Right lobe of liver (tissue), 6 donors: ENCODE data around the gene DSC2. TPM values are rescaled to one million over a fixed set of nuclear protein-coding genes. Genes with fewer than 3 reads are reported as not detected.
"Not testable (repeated sequence)": the region's sequence is repeated elsewhere in the genome, so short reads cannot be mapped to it uniquely, and the experiment has no call there.

ENCODE experiments used
- ATAC-seq, 4 donors: fragments of 200-7000 bp; cut with Tn5 transposase; one replicate each; pipeline ENCODE4 v1.9.1; 2020; ENCODE audit warnings: mild to moderate bottlenecking in 4 of 4, moderate library complexity in 4 of 4
- DNase-seq, 3 donors: peaks; one replicate each; pipeline ENCODE4 v3.0.0-alpha.2; 2020
- H3K27ac ChIP-seq, 3 donors: fragments of 200-600 bp; one replicate each; pipeline ENCODE4 v1.8.0; 2022
- H3K27me3 ChIP-seq, 2 donors: fragments of 200-600 bp; one replicate each; pipeline ENCODE4 v1.8.0; 2022
- H3K36me3 ChIP-seq, 4 donors: fragments of 200-600 bp; sonication (generic) in 1 of 4; one replicate each; pipeline versions ENCODE4 v1.5.1 to v1.8.0; 2017 to 2022; ENCODE audit warnings: control low read depth in 1 of 4
- H3K4me1 ChIP-seq, 4 donors: fragments of 200-600 bp; sonication (generic) in 1 of 4; one replicate each; pipeline versions ENCODE4 v1.5.1 to v1.8.0; 2017 to 2022; ENCODE audit warnings: control low read depth in 1 of 4
- H3K4me3 ChIP-seq, 3 donors: fragments of 200-600 bp; one replicate each; pipeline ENCODE4 v1.8.0; 2022
- H3K9me3 ChIP-seq, 4 donors: fragments of 200-600 bp; sonication (generic) in 1 of 4; one replicate each; pipeline versions ENCODE4 v1.5.1 to v1.8.0; 2017 to 2022; ENCODE audit warnings: control low read depth in 1 of 4
- CTCF ChIP-seq, 4 donors: fragments of 200-600 bp in 3 of 4; fragments of 450-650 bp in 1 of 4; IDR thresholded peaks; one replicate each; pipeline versions ENCODE4 v1.5.1 to v1.8.0; 2016 to 2022; ENCODE audit warnings: antibody characterized with exemption in 4 of 4, mild to moderate bottlenecking in 2 of 4
- POLR2A ChIP-seq: fragments of 450-650 bp; IDR thresholded peaks from one replicate; pipeline ENCODE4 v1.6.1; 2017; ENCODE audit warnings: antibody characterized with exemption, mild to moderate bottlenecking
- WGBS: methylation state at CpG from one replicate; pipeline ENCODE4 v1.1.6; 2018; ENCODE audit warnings: low coverage, low lambda C conversion rate; ENCODE audit not compliant: insufficient coverage; ENCODE audit errors: missing lambda C conversion rate; 5-methylcytosine and 5-hydroxymethylcytosine counted together
- intact Hi-C, 2 donors: fragments of 100-400 bp; cut with DNase I; formaldehyde crosslinking; loops; one replicate each; pipeline versions ENCODE4 v1.11.2 to v1.14.1; 2022
- total RNA-seq, 6 experiments: library from RNA; depleted of rRNA in 2 of 6; stranded (reverse); fragments of >200 nt in 2 of 6; fragmentation: NEBNext Ultra II Directional in 3 of 6; extraction: Animal tissue kit (Norgen Biotek cat#: 25700) in 3 of 6; gene quantifications; one replicate each; pipeline versions ENCODE4 v1.1.0 to v1.2.4, GENCODE V29; 2016 to 2023
- donor health status: DM: no; HTN: yes; CAD: no.
- donor health status: DM: no; HTN: no; CAD: no.
- donor health status: DM: no; HTN: no; CAD: no.
- donor health status: DM: no; HTN: yes; CAD: no.
- donor health status: DM: no; HTN: yes; CAD: no.

Gene DSC2
- total RNA-seq, 6 experiments from 2014 or later = 4.4 to 9.7 (median 6.6) TPM

DNA sequence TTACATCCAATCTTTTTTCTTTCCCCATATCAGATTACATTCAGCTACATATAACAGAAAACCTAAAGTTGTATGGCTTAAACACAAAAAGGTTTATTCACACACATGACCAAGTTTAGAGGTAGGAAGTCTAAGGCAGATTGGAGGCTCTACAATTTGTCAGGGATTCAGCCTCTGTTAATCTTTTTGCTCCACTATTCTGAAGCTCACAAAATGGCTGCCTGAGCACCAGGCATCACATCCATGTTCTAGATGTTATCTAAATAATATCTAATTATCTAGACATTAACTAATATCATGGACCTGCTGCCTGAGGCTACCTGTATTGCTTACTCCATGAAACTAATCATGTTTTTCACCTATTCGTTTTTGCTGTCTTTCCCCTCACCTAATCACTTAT, 23.7 kb upstream of the DSC2 start:
- Histone ChIP-seq H3K4me1 (no peaks in the 10 kb centered on the region), H3K27ac (no peak overlapping the region), H3K4me3 (no peak overlapping the region), H3K9me3 (no peaks in the 10 kb centered on the region), H3K27me3 (no peaks in the 10 kb centered on the region), H3K36me3 (no peaks in the 10 kb centered on the region)
- DNase-seq = no peak
- no peak for ATAC-seq
- 67% methylated on average over 1 of the region's 1 CpG for WGBS
- intact Hi-C loops = no loop called here
- TF ChIP-seq POLR2A (no peak), CTCF (IDR thresholded peaks at IDR 0.05) (no peak)

GRCh38 chr18:31123125-31123524, 20.9 kb upstream of the DSC2 start:
- intact Hi-C loops = not testable (repeated sequence)

DNA sequence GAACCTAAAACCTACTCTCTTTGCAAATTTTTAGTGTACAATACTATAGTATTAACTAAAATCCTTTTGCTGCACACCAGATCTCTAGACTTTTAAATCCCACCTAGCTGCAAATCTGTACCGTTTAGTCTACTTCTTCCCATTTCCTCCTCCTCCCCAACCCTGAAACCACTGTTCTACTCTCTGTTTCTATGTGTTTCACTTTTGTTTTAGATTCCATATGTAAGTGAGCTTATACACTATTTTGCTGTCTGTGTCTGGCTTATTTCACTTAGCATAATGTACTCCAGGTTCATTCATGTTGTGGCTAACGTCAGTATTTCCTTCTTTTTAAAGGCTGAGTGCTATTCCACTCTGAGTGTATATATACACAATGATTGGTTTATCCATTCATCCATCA, 18.4 kb upstream of the DSC2 start:
- 54% methylated on average over 2 of the region's 2 CpGs for WGBS
- DNase-seq = no peak
- no peaks in the 10 kb centered on the region for H3K9me3 ChIP-seq
- H3K36me3 ChIP-seq = no peaks in the 10 kb centered on the region
- no peak for TF ChIP-seq POLR2A
- no peak for TF ChIP-seq CTCF (IDR thresholded peaks at IDR 0.05)
- H3K4me3 ChIP-seq = no peak overlapping the region
- no peaks in the 10 kb centered on the region for H3K4me1 ChIP-seq
- no peak overlapping the region for H3K27ac ChIP-seq
- H3K27me3 ChIP-seq = no peaks in the 10 kb centered on the region
- intact Hi-C loops = no loop called here
- no peak for ATAC-seq

More at GRCh38 chr18:31123125-31123524, 20.9 kb upstream of the DSC2 start:
- not testable (repeated sequence) for H3K36me3 ChIP-seq, H3K9me3 ChIP-seq, H3K27ac ChIP-seq, H3K4me3 ChIP-seq, DNase-seq, H3K4me1 ChIP-seq, ATAC-seq, H3K27me3 ChIP-seq
- 88% methylated on average over 2 of the region's 2 CpGs for WGBS

DNA sequence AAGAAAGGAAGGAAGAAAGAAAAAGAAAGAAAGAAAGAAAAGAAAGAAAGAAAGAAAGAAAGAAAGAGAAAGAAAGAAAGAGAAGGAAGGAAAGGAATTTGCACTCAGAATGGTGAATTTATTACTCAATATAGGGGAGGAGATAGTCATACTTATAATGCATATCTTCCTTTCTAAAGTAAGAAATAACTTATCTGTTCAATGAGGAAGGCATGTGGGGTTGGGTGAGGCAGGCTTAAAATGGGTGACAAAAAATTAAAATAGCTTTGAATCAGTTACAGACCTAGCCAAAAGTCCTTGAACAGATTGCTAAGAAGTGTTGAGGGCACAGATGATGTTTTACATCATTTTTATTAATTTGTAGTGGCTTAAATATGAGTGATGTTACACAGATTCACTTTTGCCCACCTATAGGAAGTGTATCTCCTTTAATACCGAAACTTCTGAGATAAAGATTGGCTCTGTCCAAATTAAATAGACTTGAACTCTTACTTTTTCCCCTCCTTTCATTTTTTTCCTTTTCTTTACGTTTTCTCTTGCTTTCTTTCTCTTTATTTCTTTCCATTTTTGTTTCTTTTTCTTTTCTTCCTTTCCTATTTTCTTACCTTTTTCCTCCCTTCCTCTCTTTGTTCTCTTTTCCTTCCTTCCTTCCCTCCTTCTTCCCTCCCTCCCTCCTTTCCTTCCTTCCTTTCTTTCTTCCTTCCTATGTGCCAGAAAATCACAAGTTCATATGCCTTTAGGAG, 14.8 kb upstream of the DSC2 start:
- ATAC-seq (no peak), DNase-seq (no peak)
- H3K4me3 ChIP-seq = no peak overlapping the region
- H3K27ac ChIP-seq = no peak overlapping the region
- intact Hi-C loops = no loop called here
- no peaks in the 10 kb centered on the region for H3K9me3 ChIP-seq
- H3K4me1 ChIP-seq = no peaks in the 10 kb centered on the region
- no peaks in the 10 kb centered on the region for H3K27me3 ChIP-seq
- 31% methylated on average over 2 of the region's 2 CpGs for WGBS
- no peaks in the 10 kb centered on the region for H3K36me3 ChIP-seq
- TF ChIP-seq CTCF (IDR thresholded peaks at IDR 0.05) (no peak), POLR2A (no peak)

- WGBS = 86% methylated on average over 2 of the region's 2 CpGs
Measured at GRCh38 chr18:31112804-31113203, 10.6 kb upstream of the DSC2 start.

More at GRCh38 chr18:31112804-31113203, 10.6 kb upstream of the DSC2 start:
- H3K4me3 ChIP-seq = no peak overlapping the region
- H3K36me3 ChIP-seq = no peaks in the 10 kb centered on the region
- no peaks in the 10 kb centered on the region for H3K9me3 ChIP-seq
- H3K27ac ChIP-seq = no peak overlapping the region
- DNase-seq = no peak
- intact Hi-C loops = no loop called here
- ATAC-seq = no peak
- no peaks in the 10 kb centered on the region for H3K4me1 ChIP-seq
- TF ChIP-seq CTCF (IDR thresholded peaks at IDR 0.05) (no peak), POLR2A (no peak)
- H3K27me3 ChIP-seq = no peaks in the 10 kb centered on the region
